Small intestine (tissue), 4 donors: ENCODE results near the gene FAM222B. TPM values are rescaled to one million over a fixed set of nuclear protein-coding genes. Genes with fewer than 3 reads are reported as not detected.

ENCODE experiments used
- polyA plus RNA-seq, 4 donors: library from polyadenylated mRNA; stranded (reverse) in 3 of 4; unstranded in 1 of 4; fragments of 200-250 nt in 3 of 4; fragments of 120-200 nt in 1 of 4; gene quantifications; one replicate each; pipeline versions ENCODE4 v1.2.1 to v1.2.3, GENCODE V29; 2013
- donor health status: healthy with polysubstance abuse.
- donor health status: Bipolar disorder and iron deficiency.
- donor health status: healthy.

The FAM222B gene
- polyA plus RNA-seq, 4 donors, result 9.7 to 28.1 (median 13.4) TPM

Other genes starting within 250 kb of the FAM222B start
- 10 to 100 TPM; 20.3 to 39.3 (median 35.4) TPM for gene SPAG5, start 243.8 kb downstream of the FAM222B start, polyA plus RNA-seq
- gene RSKR, start 228.6 kb downstream of the FAM222B start, polyA plus RNA-seq, result 10 to 100 TPM in 1 of 4 donors, 1 to 10 TPM in 1, under 1 TPM in 2; 0.22 to 13.0 (median 1.9) TPM
- 10 to 100 TPM; 15.7 to 58.5 (median 30.5) TPM for gene BLTP2, start 197.6 kb downstream of the FAM222B start, polyA plus RNA-seq
- gene SDF2, start 180.9 kb downstream of the FAM222B start, polyA plus RNA-seq, result 10 to 100 TPM; 45.4 to 61.8 (median 49.6) TPM
- gene SUPT6H, start 180.6 kb downstream of the FAM222B start, polyA plus RNA-seq, result 10 to 100 TPM; 26.4 to 69.7 (median 29.0) TPM
- 1 to 10 TPM; 2.3 to 5.4 (median 4.4) TPM for gene PROCA1, start 130.9 kb downstream of the FAM222B start, polyA plus RNA-seq
- 10 to 100 TPM in 3 of 4 donors, 1 to 10 TPM in 1; 4.2 to 76.4 (median 32.2) TPM for gene RAB34, start 124.9 kb downstream of the FAM222B start, polyA plus RNA-seq
- gene RPL23A, start 122.8 kb downstream of the FAM222B start, polyA plus RNA-seq, result 1,000 to 10,000 TPM in 3 of 4 donors, 100 to 1,000 TPM in 1; 783 to 1,912 (median 1,526) TPM
- 10 to 100 TPM; 10.7 to 21.3 (median 11.6) TPM for gene TLCD1, start 116.6 kb downstream of the FAM222B start, polyA plus RNA-seq
- gene NEK8, start 114.0 kb downstream of the FAM222B start, polyA plus RNA-seq, result 1 to 10 TPM; 3.5 to 5.7 (median 3.6) TPM
- gene TRAF4, start 98.8 kb downstream of the FAM222B start, polyA plus RNA-seq, result 100 to 1,000 TPM in 2 of 4 donors, 10 to 100 TPM in 2; 58.8 to 203 (median 128) TPM
- 10 to 100 TPM; 38.5 to 48.9 (median 46.7) TPM for gene ERAL1, start 12.2 kb upstream of the FAM222B start, polyA plus RNA-seq
- 10 to 100 TPM; 19.9 to 73.8 (median 36.8) TPM for gene FLOT2, start 54.9 kb upstream of the FAM222B start, polyA plus RNA-seq
- gene DHRS13, start 60.3 kb upstream of the FAM222B start, polyA plus RNA-seq, result 10 to 100 TPM in 2 of 4 donors, 1 to 10 TPM in 2; 7.3 to 11.3 (median 8.8) TPM
- gene PHF12, start 108.7 kb upstream of the FAM222B start, polyA plus RNA-seq, result 10 to 100 TPM in 3 of 4 donors, 1 to 10 TPM in 1; 6.5 to 26.1 (median 15.1) TPM
- 1 to 10 TPM in 2 of 4 donors, not detected in 2; 1.1 to 1.4 TPM for gene SEZ6, start 163.2 kb upstream of the FAM222B start, polyA plus RNA-seq
- gene PIPOX, start 200.4 kb upstream of the FAM222B start, polyA plus RNA-seq, result 10 to 100 TPM in 3 of 4 donors, 1 to 10 TPM in 1; 2.9 to 35.4 (median 12.1) TPM